Mesodermal cell (in vitro differentiated cells): ENCODE results near the gene IL1F10.

Source experiments
- H3K27ac ChIP-seq: 2 replicates; pipeline ENCODE4 v1.7.0; 2013; ENCODE audit warnings: mild to moderate bottlenecking, low read depth, low read length, moderate library complexity; ENCODE audit not compliant: severe bottlenecking
- H3K36me3 ChIP-seq: 2 replicates; pipeline ENCODE4 v1.7.1; 2013; ENCODE audit warnings: mild to moderate bottlenecking, low read length, moderate library complexity; ENCODE audit not compliant: control insufficient read depth, insufficient read depth
- H3K4me1 ChIP-seq: one replicate; pipeline ENCODE4 v1.7.1; 2013; ENCODE audit warnings: mild to moderate bottlenecking, low read length; ENCODE audit not compliant: insufficient read depth, control insufficient read depth, poor library complexity, severe bottlenecking
- H3K4me3 ChIP-seq: 2 replicates; pipeline ENCODE4 v1.7.0; 2013; ENCODE audit warnings: low read length, control low read depth, mild to moderate bottlenecking; ENCODE audit not compliant: insufficient read depth, poor library complexity, severe bottlenecking; ENCODE audit errors: extremely low read depth
- H3K9me3 ChIP-seq: 2 replicates; pipeline ENCODE4 v1.7.1; 2013; ENCODE audit warnings: mild to moderate bottlenecking, low read length, moderate library complexity; ENCODE audit not compliant: control insufficient read depth
- WGBS, 2 experiments: methylation state at CpG; one replicate each; pipeline ENCODE4 v1.1.5; 2013; ENCODE audit warnings: missing lambda C conversion rate in 2 of 2; ENCODE audit not compliant: insufficient coverage in 2 of 2; 5-methylcytosine and 5-hydroxymethylcytosine counted together

Gene IL1F10

DNA sequence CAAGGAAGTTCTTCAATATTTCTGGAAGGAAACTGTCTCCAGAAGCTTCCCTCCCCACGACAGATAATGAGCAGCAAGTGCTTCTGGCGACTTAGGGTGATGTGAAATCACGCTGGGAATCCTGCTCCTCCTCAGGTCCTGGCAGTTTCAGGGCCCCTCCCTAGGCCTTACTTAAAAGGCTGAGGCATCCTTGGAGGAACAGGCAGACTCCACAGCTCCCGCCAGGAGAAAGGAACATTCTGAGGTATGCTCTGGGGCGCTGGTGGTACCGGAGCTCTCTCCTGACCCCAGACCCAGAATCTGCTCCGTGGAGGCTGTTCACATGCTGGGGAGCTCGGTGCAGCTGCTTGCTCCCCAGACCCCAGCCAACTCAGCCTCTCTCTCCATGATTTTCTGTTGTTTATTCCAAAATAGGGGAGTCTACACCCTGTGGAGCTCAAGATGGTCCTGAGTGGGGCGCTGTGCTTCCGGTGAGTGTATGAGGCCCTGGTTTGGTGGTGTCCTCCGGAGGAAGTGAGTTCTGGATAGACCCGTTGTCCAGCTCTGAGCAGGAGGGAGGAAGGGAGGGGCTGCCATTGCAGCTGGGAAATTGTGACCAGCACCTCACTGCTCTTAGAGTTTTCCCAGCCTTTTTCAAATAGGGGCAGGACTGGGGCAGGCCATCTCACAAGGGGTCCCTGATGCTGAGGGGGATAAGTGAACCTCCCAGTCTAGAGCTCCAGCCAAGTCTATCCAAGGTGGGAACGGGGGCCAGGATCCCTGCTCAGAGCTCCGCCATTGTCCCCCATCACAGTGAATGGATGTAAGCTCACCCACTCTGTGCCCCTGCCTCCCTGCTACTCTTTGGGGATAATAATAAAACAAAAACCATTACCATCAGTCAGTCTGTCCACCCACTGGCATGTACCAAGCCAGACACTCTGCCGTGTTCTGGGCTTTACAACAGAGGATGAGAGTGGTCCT lies 8.5 kb upstream of the IL1F10 start, which contains the start of gene IL36RN:
IL36RN (plus strand) TSS at position 201 of the 963 bp plus-strand sequence; CDS start at position 442, 241 bp downstream.
- Histone ChIP-seq H3K4me1 (no peaks in the 10 kb centered on the region), H3K9me3 (peaks cover 2% of the 10 kb centered on the region), H3K36me3 (no peaks in the 10 kb centered on the region), H3K4me3 (no peak within 1 kb of the TSS), H3K27ac (no peak within 1 kb of the TSS)
- WGBS, 2 experiments, result 83 to 89% methylated on average over 10 to 14 of the region's 15 CpGs

DNA sequence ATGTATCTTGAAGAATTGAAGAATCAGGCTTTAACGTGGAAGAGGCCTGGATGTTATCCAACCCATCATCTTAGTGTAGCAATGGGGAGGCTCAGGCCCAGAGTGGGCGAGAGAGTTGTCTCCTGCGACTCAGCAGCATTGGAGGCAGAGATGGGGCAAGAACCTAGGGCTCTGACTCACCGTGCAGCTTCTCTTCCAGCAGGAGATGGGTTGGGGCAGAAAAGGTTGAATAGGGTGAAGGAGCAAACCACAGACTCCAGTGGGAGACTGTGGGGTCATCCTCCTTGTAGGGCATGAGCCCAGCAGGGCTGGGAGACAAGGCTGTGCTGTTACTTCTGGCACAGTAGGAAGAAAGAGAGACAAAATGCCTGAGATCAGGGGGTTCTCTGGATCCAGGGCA lies 7.4 kb upstream of the IL1F10 start:
- H3K9me3 ChIP-seq, result no peaks in the 10 kb centered on the region
- no peaks in the 10 kb centered on the region for H3K36me3 ChIP-seq
- no peak overlapping the region for H3K4me3 ChIP-seq
- no peak overlapping the region for H3K27ac ChIP-seq
- H3K4me1 ChIP-seq, result no peaks in the 10 kb centered on the region
- WGBS, 2 experiments, result 76 to 78% methylated on average over 3 to 4 of the region's 4 CpGs

DNA sequence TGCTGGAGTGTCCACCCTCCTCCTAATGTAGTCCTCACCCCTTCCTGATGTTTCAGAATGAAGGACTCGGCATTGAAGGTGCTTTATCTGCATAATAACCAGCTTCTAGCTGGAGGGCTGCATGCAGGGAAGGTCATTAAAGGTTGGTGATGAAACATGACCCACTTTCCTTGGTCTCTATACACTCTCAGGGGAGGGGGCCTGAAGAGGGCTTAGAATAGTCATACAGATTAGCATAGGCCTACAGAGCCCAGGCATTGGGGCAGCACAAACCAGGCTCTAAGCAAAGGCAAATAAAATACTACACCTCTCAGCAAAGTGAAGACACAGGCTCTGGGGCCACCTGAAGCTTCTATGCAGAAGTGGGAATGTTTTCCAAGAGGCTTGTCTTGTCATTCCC lies 7.0 kb upstream of the IL1F10 start:
- no peaks in the 10 kb centered on the region for H3K36me3 ChIP-seq
- no peak overlapping the region for H3K4me3 ChIP-seq

DNA sequence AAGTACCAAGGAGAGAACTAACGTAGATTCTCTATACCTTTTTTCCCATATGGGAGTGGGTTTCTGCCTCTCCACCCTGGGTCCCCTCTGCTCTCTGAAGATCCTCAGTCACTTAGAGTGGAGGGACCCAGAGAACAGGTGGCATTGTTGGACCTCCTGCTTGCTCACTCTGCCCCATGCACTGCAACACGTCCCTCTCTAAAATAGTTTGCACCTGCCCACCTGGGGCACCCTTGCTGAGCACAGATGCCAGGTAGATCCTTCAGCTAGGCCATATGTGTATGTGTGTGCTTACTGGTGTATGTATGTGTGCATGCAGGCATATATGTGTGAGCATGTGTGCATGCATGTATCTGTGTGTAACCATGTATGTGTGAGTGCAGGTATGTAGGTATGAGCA lies 6.5 kb upstream of the IL1F10 start:
- H3K27ac ChIP-seq, result no peak overlapping the region
- no CpG with 5 or more reads among the region's 2 CpGs for WGBS, 2 experiments

More for the DNA sequence above, 7.0 kb upstream of the IL1F10 start:
- no peak overlapping the region for H3K27ac ChIP-seq
- WGBS, 2 experiments, result 60% methylated on average over 1 of the region's 1 CpG; no CpG with 5 or more reads in 1 of the 2 experiments
- no peaks in the 10 kb centered on the region for H3K9me3 ChIP-seq
- no peaks in the 10 kb centered on the region for H3K4me1 ChIP-seq

DNA sequence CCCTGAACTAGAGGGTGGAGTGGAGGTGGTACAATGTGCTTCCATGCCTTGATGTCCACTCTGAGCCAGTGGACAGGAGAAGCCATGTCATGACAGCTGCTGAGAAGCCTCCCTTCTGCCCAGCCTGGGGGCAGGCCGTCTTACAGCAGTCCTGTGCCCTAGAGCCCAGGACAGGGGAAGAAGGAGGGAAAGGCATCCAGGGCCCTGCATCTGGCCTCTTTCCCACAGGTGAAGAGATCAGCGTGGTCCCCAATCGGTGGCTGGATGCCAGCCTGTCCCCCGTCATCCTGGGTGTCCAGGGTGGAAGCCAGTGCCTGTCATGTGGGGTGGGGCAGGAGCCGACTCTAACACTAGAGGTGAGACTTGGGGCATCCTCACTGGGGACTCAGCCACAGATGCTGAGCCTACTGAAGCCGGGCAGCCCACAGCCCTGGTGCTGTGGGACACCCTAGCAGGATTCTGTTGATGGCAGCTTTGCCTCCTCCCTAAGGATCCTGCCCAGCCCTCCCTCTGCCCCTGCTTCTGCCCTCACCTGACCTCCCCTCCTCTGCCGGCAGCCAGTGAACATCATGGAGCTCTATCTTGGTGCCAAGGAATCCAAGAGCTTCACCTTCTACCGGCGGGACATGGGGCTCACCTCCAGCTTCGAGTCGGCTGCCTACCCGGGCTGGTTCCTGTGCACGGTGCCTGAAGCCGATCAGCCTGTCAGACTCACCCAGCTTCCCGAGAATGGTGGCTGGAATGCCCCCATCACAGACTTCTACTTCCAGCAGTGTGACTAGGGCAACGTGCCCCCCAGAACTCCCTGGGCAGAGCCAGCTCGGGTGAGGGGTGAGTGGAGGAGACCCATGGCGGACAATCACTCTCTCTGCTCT lies 5.6 kb upstream of the IL1F10 start:
- Histone ChIP-seq H3K36me3 (no peaks in the 10 kb centered on the region), H3K4me3 (no peak overlapping the region), H3K4me1 (no peaks in the 10 kb centered on the region), H3K9me3 (no peaks in the 10 kb centered on the region), H3K27ac (no peak overlapping the region)
- 81 to 90% methylated on average over 13 to 16 of the region's 18 CpGs for WGBS, 2 experiments

More for the DNA sequence above, 6.5 kb upstream of the IL1F10 start:
- Histone ChIP-seq H3K9me3 (no peaks in the 10 kb centered on the region), H3K36me3 (no peaks in the 10 kb centered on the region), H3K4me3 (no peak overlapping the region), H3K4me1 (no peaks in the 10 kb centered on the region)

DNA sequence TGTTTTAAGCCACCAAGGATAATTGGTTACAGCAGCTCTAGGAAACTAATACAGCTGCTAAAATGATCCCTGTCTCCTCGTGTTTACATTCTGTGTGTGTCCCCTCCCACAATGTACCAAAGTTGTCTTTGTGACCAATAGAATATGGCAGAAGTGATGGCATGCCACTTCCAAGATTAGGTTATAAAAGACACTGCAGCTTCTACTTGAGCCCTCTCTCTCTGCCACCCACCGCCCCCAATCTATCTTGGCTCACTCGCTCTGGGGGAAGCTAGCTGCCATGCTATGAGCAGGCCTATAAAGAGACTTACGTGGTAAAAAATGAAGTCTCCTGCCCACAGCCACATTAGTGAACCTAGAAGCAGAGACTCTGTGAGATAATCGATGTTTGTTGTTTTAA lies 3.5 kb upstream of the IL1F10 start:
- Histone ChIP-seq H3K4me3 (no peak overlapping the region), H3K4me1 (no peaks in the 10 kb centered on the region), H3K27ac (no peak overlapping the region), H3K36me3 (no peaks in the 10 kb centered on the region), H3K9me3 (no peaks in the 10 kb centered on the region)
- WGBS, 2 experiments, result 72 to 77% methylated on average over 2 to 4 of the region's 5 CpGs

DNA sequence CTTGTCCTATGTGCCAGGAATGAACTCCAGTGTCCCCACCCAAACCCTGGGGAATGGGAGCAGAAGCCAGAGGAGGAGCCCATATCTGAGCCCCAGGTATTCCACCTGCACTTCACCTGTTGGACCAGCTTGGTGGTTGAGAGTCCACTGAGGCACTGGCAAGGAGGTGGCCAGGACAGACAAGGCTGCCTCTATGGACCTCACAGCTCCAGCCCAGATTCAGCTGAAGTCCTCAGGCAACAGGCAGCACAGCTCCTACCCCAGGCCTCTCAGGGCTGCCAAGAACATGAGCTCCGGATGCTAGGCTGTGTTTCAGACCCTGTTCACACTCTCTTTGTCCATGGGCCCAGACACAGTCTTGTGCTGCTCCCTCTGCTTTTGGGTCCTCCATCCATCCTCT lies 2.9 kb upstream of the IL1F10 start:
- Histone ChIP-seq H3K4me1 (no peaks in the 10 kb centered on the region), H3K36me3 (no peaks in the 10 kb centered on the region), H3K27ac (no peak overlapping the region), H3K4me3 (no peak overlapping the region), H3K9me3 (no peaks in the 10 kb centered on the region)
- WGBS, 2 experiments, result 71 to 89% methylated on average over 1 of the region's 1 CpG

DNA sequence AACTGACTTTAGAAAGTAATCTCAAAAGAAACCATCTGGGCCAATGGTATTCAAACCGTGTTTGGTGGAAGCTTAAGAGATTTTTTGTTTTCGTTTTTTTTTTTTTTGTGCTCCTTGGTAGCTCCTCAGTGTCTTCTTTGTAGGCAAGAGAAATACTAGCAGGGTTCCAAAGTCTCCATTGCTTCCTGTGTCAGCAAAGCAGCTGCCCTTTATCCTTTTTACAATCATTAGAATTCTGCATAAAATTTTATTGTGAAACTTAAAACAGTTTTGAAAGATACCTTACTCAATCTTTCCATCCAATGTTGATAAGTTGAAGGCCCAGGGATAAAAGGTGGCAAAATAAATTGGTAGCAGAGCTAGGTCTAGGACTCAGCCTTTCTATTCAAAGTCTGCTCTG lies 479 bp downstream of the IL1F10 start:
- H3K36me3 ChIP-seq, result no peaks in the 10 kb centered on the region
- no peaks in the 10 kb centered on the region for H3K9me3 ChIP-seq
- WGBS, 2 experiments, result 86% methylated on average over 2 of the region's 2 CpGs; no CpG with 5 or more reads in 1 of the 2 experiments
- no peak overlapping the region for H3K27ac ChIP-seq
- no peaks in the 10 kb centered on the region for H3K4me1 ChIP-seq
- H3K4me3 ChIP-seq, result no peak overlapping the region

DNA sequence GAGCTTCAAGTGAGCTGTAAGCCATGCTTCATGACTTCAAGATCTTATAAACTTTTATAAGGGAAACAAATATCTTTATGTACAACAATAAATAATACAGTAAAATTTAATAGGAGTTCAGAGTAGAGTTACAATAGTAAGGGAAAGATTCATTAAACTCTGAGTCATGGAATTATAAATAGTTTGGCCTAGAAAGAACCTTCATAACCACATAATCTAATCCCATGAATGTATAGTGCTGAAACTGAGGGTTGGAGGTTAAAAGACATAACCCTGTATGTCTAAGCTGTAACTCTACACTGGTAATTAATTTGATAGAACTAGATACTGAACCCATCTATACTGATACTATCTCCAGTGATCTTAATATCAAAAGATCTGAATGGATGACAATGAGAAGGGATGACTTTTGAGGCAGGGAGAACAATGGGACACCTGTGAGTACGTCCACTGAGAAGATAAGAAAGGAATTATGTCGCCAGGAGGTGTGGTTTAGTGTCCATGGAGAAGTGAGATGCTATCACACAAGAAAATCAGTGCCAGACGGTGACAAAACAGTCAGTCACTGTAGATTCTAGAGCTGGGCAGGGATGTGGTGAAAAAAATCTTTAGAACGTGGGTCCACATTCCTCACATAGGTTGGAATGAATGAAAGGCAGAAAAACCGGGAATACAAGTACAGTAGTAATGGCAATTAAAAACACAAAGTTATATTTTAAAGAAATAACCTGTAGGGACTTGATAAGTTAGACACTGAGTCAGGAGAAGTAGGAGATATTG lies 1.1 kb downstream of the IL1F10 start:
- Histone ChIP-seq H3K36me3 (no peaks in the 10 kb centered on the region), H3K4me1 (no peaks in the 10 kb centered on the region), H3K4me3 (no peak overlapping the region), H3K27ac (no peak overlapping the region), H3K9me3 (no peaks in the 10 kb centered on the region)
- 34 to 70% methylated on average over 3 of the region's 5 CpGs for WGBS, 2 experiments
